ENCODE data around the gene PRND. TPM values are rescaled to one million over a fixed set of nuclear protein-coding genes. Genes with fewer than 3 reads are reported as not detected.

The PRND gene
- total and polyA plus RNA-seq, 2 of the 13 experiments (the other 11 are each of a cell fraction or from before 2014, with no cell fraction given), result not detected

- TF ChIP-seq ZNF576 (CRISPR knock-in tag; IDR thresholded peaks at IDR 0.05) (no peak), ZNF367 (CRISPR knock-in tag; IDR thresholded peaks at IDR 0.05; ENCODE audit: borderline replicate concordance) (no peak), EHMT2 (IDR thresholded peaks at IDR 0.05; ENCODE audit: borderline replicate concordance, low read depth, low read length) (no peak), RAD51 (IDR thresholded peaks at IDR 0.05; ENCODE audit: borderline replicate concordance) (no peak), NFKBIZ (CRISPR knock-in tag; IDR thresholded peaks at IDR 0.05) (peak; percentile 2; the same call in 1 of the 2 replicates), RERE (CRISPR knock-in tag; IDR thresholded peaks at IDR 0.05; ENCODE audit: low read depth) (no peak), ZNF547 (CRISPR knock-in tag; IDR thresholded peaks at IDR 0.05) (no peak), HOXA9 (CRISPR knock-in tag; IDR thresholded peaks at IDR 0.05; ENCODE audit: borderline replicate concordance) (no peak), ATAD3A (CRISPR knock-in tag; IDR thresholded peaks at IDR 0.05) (no peak)
These were observed 36.8 kb upstream of the PRND start (continued) for GRCh38 chr20:4684837-4685413.

Data from HepG2 (cell line).